ENCODE results near the gene RAPGEF1.
"Not testable (repeated sequence)": the region's sequence is repeated elsewhere in the genome, so short reads cannot be mapped to it uniquely, and the experiment has no call there.

The RAPGEF1 gene

GRCh38 chr9:131762356-131762932, 22.6 kb upstream of the RAPGEF1 start:
- peak; percentile 68 for TF ChIP-seq CTCF (IDR thresholded peaks at IDR 0.05; ENCODE audit: low read depth, low read length)
- in situ Hi-C loops (cut with HindIII; ENCODE audit: low sequenced_read_pairs) = no loop called here
- no peak overlapping the region for H3K4me3 ChIP-seq (ENCODE audit: low read depth, low read length)
- DNase-seq (ENCODE audit: low read depth, low spot score) = peak; percentile 37

GRCh38 chr9:131759017-131759647, 19.3 kb upstream of the RAPGEF1 start:
- no peak for DNase-seq (ENCODE audit: low read depth, low spot score)
- no peak overlapping the region for H3K4me3 ChIP-seq (ENCODE audit: low read depth, low read length)
- TF ChIP-seq CTCF (IDR thresholded peaks at IDR 0.05; ENCODE audit: low read depth, low read length) = no peak
- in situ Hi-C loops (cut with HindIII; ENCODE audit: low sequenced_read_pairs) = no loop called here

GRCh38 chr9:131757549-131757948, 17.7 kb upstream of the RAPGEF1 start:
- no peak for DNase-seq (ENCODE audit: low read depth, low spot score)
- no peak for TF ChIP-seq CTCF (IDR thresholded peaks at IDR 0.05; ENCODE audit: low read depth, low read length)
- H3K4me3 ChIP-seq (ENCODE audit: low read depth, low read length) = no peak overlapping the region
- in situ Hi-C loops (cut with HindIII; ENCODE audit: low sequenced_read_pairs) = no loop called here

- TF ChIP-seq CTCF (IDR thresholded peaks at IDR 0.05; ENCODE audit: low read depth, low read length) = peak; percentile 92
- no peak overlapping the region for H3K4me3 ChIP-seq (ENCODE audit: low read depth, low read length)
- in situ Hi-C loops (cut with HindIII; ENCODE audit: low sequenced_read_pairs) = no loop called here
- peak; percentile 74 for DNase-seq (ENCODE audit: low read depth, low spot score)
Measured at GRCh38 chr9:131755541-131756198, 15.8 kb upstream of the RAPGEF1 start.

- no peak for DNase-seq (ENCODE audit: low read depth, low spot score)
- TF ChIP-seq CTCF (IDR thresholded peaks at IDR 0.05; ENCODE audit: low read depth, low read length) = no peak
- no peak overlapping the region for H3K4me3 ChIP-seq (ENCODE audit: low read depth, low read length)
- in situ Hi-C loops (cut with HindIII; ENCODE audit: low sequenced_read_pairs) = no loop called here
Measured at GRCh38 chr9:131754846-131755245, 15.0 kb upstream of the RAPGEF1 start.

- DNase-seq (ENCODE audit: low read depth, low spot score); in situ Hi-C loops (cut with HindIII; ENCODE audit: low sequenced_read_pairs); H3K4me3 ChIP-seq (ENCODE audit: low read depth, low read length): not testable (repeated sequence)
Measured at GRCh38 chr9:131753751-131754150, 13.9 kb upstream of the RAPGEF1 start.

- no peak overlapping the region for H3K4me3 ChIP-seq (ENCODE audit: low read depth, low read length)
- TF ChIP-seq CTCF (IDR thresholded peaks at IDR 0.05; ENCODE audit: low read depth, low read length) = no peak
- no peak for DNase-seq (ENCODE audit: low read depth, low spot score)
- in situ Hi-C loops (cut with HindIII; ENCODE audit: low sequenced_read_pairs) = no loop called here
Measured at GRCh38 chr9:131752231-131752884, 12.5 kb upstream of the RAPGEF1 start.
